GM12878 (cell line): ENCODE data around the gene PMAIP1. TPM values are rescaled to one million over a fixed set of nuclear protein-coding genes. Genes with fewer than 3 reads are reported as not detected.

ENCODE experiments used
- BCL11A ChIP-seq: IDR thresholded peaks from 2 replicates; pipeline ENCODE4 v1.6.1; 2011; ENCODE audit warnings: low read depth, low read length
- BMI1 ChIP-seq: fragments of 450-650 bp; IDR thresholded peaks from 2 replicates; pipeline ENCODE4 v1.6.1; 2016; ENCODE audit warnings: mild to moderate bottlenecking, moderate library complexity, borderline replicate concordance
- CHD1 ChIP-seq: IDR thresholded peaks from 2 replicates; pipeline ENCODE4 v1.6.1; 2012; ENCODE audit warnings: low read depth, low read length, improper control_type of control experiment
- HCFC1 ChIP-seq: fragments of 150-350 bp; IDR thresholded peaks from 2 replicates; pipeline ENCODE4 v1.6.1; 2014; ENCODE audit warnings: low read length
- HDGF ChIP-seq: fragments of 450-650 bp; IDR thresholded peaks from 2 replicates; pipeline ENCODE4 v1.6.1; 2016; ENCODE audit warnings: antibody characterized with exemption
- PML ChIP-seq: IDR thresholded peaks from 2 replicates; pipeline ENCODE4 v1.6.1; 2012; ENCODE audit warnings: low read length, inconsistent platforms
- POLR2A ChIP-seq: IDR thresholded peaks from 2 replicates; pipeline ENCODE4 v1.6.1; 2011; ENCODE audit warnings: low read depth, mild to moderate bottlenecking, low read length
- RAD51 ChIP-seq: fragments of 450-650 bp; IDR thresholded peaks from 2 replicates; pipeline ENCODE4 v1.6.1; 2016; ENCODE audit warnings: moderate library complexity, mild to moderate bottlenecking, inconsistent platforms
- RB1 ChIP-seq: fragments of 450-650 bp; formaldehyde crosslinking; IDR thresholded peaks from 2 replicates; pipeline ENCODE4 v1.6.1; 2017; ENCODE audit warnings: mild to moderate bottlenecking, borderline replicate concordance
- RBBP5 ChIP-seq: fragments of 200-600 bp; sonication (generic); conservative IDR thresholded peaks from 2 replicates; pipeline ENCODE4 v1.6.1; 2016
- SMAD1 ChIP-seq: fragments of 450-650 bp; IDR thresholded peaks from 2 replicates; pipeline ENCODE4 v1.6.1; 2018; ENCODE audit warnings: mild to moderate bottlenecking, low read depth; ENCODE audit not compliant: partially characterized antibody
- SMARCA5 ChIP-seq: fragments of 450-650 bp; IDR thresholded peaks from 2 replicates; pipeline ENCODE4 v1.6.1; 2017; ENCODE audit warnings: mild to moderate bottlenecking
- SP1 ChIP-seq: IDR thresholded peaks from one replicate; pipeline ENCODE4 v1.6.1; 2011; ENCODE audit warnings: low read depth, low read length
- STAT3 ChIP-seq: IDR thresholded peaks from 2 replicates; pipeline ENCODE4 v1.6.1; 2011; ENCODE audit warnings: low read depth, low read length, improper control_type of control experiment
- SUZ12 ChIP-seq: fragments of 200-600 bp; sonication (generic); IDR thresholded peaks from one replicate; pipeline ENCODE4 v1.6.1; 2018; ENCODE audit warnings: antibody characterized with exemption, mild to moderate bottlenecking; ENCODE audit not compliant: unreplicated experiment
- TARDBP ChIP-seq: IDR thresholded peaks from 2 replicates; pipeline ENCODE4 v1.6.1; 2016; ENCODE audit warnings: borderline replicate concordance
- WRNIP1 ChIP-seq: IDR thresholded peaks from 2 replicates; pipeline ENCODE4 v1.6.1; 2011; ENCODE audit warnings: low read depth, low read length, improper control_type of control experiment, borderline replicate concordance
- YBX1 ChIP-seq: fragments of 450-650 bp; IDR thresholded peaks from 2 replicates; pipeline ENCODE4 v1.6.1; 2016; ENCODE audit warnings: antibody characterized with exemption
- ZBED1 ChIP-seq: IDR thresholded peaks from 2 replicates; pipeline ENCODE4 v1.6.1; 2016; ENCODE audit warnings: borderline replicate concordance
- ZNF207 ChIP-seq: fragments of 450-650 bp; IDR thresholded peaks from 2 replicates; pipeline ENCODE4 v1.6.1; 2014; ENCODE audit warnings: antibody characterized with exemption, mild to moderate bottlenecking, borderline replicate concordance
- ZNF24 ChIP-seq: fragments of 450-650 bp; IDR thresholded peaks from 2 replicates; pipeline ENCODE4 v1.6.1; 2017; ENCODE audit warnings: antibody characterized with exemption, mild to moderate bottlenecking
- ZSCAN29 ChIP-seq: fragments of 450-650 bp; IDR thresholded peaks from 2 replicates; pipeline ENCODE4 v1.6.1; 2017; ENCODE audit warnings: mild to moderate bottlenecking, moderate library complexity
- ZZZ3 ChIP-seq: IDR thresholded peaks from 2 replicates; pipeline ENCODE4 v1.6.1; 2011; ENCODE audit warnings: low read depth; ENCODE audit not compliant: control insufficient read depth, insufficient read length
- polyA plus RNA-seq, 11 experiments: library from polyadenylated mRNA; depleted of rRNA in 4 of 11; unstranded in 6 of 11; stranded (reverse) in 5 of 11; fragments of >200 nt; fragmentation: Nextera tagmentation in 4 of 11; fragmentation: Illumina TruSeq in 1 of 11; extraction: Ambion mirVana in 4 of 11; extraction: Trizol in 1 of 11; gene quantifications; 1 replicate in 1 of 11; 2 replicates in 10 of 11; pipeline versions ENCODE4 v1.2.1 to v1.2.3, GENCODE V29; 2011 to 2016; ENCODE audit warnings: inconsistent platforms in 2 of 11, missing spikeins in 2 of 11, low read depth in 1 of 11
- total RNA-seq, 4 experiments: library from RNA; depleted of rRNA in 3 of 4; stranded (reverse); fragments of >200 nt in 3 of 4; fragmentation: Illumina TruSeq in 1 of 4; extraction: Trizol in 1 of 4; gene quantifications; 2 replicates each; pipeline versions ENCODE4 v1.2.1 to v1.2.3, GENCODE V29; 2013 to 2021
- TF ChIP-seq, protein P1 (sequence below): fragments of 450-650 bp; IDR thresholded peaks from 2 replicates; pipeline ENCODE4 v1.6.1; 2017; ENCODE audit warnings: antibody characterized with exemption, mild to moderate bottlenecking, moderate library complexity
- TF ChIP-seq, protein P2 (sequence below): fragments of 150-350 bp; IDR thresholded peaks from 2 replicates; pipeline ENCODE4 v1.6.1; 2014; ENCODE audit warnings: mild to moderate bottlenecking, low read depth, low read length
- TF ChIP-seq, protein P3 (sequence below): IDR thresholded peaks from 2 replicates; pipeline ENCODE4 v1.6.1; 2012; ENCODE audit warnings: low read depth, low read length, improper control_type of control experiment
- TF ChIP-seq, protein P4 (sequence below): IDR thresholded peaks from 2 replicates; pipeline ENCODE4 v1.6.1; 2011; ENCODE audit warnings: borderline replicate concordance, low read depth, mild to moderate bottlenecking, moderate library complexity, low read length; ENCODE audit not compliant: insufficient read depth, poor library complexity, severe bottlenecking
- TF ChIP-seq, protein P5 (sequence below): fragments of 450-650 bp; IDR thresholded peaks from 2 replicates; pipeline ENCODE4 v1.6.1; 2017; ENCODE audit warnings: borderline replicate concordance

PMAIP1 gene
- total and polyA plus RNA-seq, 10 of the 15 experiments (the other 5 are each of a cell fraction or from before 2014, with no cell fraction given) = 74.0 to 219 (median 112) TPM

DNA sequence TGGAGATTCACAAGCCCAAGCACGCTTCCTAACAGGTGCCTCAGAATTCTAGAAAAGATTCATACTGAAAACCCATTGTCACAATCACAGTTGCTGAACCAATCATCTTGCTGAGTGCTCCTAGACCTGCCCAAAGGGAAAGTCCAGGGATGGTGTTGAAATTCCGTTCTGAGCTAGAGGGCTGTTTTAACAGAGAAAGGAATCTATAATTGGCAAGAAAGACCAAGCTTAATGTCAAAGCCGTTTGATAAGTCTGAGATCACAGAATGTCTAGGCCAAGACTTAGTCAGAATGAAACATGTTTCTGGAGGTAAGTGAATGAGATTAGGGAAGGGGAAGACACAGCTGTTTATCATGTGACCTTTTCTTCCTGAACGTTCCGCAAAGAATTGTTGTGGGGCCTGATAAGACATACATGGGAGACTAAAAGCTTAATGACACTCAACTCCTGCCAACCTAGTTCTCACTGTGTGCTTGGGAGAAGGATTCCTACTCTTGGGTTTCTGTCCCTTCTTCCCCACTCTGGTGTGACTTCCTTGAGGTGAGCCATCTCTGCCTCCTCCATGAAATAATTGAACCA lies 27.5 kb downstream of the PMAIP1 start (continued):
- TF ChIP-seq RAD51 = peak; percentile 85
- TF ChIP-seq TARDBP = peak; percentile 79; the same call in 1 of the 2 replicates
- no peak for TF ChIP-seq RBBP5
- TF ChIP-seq, protein P1, sequence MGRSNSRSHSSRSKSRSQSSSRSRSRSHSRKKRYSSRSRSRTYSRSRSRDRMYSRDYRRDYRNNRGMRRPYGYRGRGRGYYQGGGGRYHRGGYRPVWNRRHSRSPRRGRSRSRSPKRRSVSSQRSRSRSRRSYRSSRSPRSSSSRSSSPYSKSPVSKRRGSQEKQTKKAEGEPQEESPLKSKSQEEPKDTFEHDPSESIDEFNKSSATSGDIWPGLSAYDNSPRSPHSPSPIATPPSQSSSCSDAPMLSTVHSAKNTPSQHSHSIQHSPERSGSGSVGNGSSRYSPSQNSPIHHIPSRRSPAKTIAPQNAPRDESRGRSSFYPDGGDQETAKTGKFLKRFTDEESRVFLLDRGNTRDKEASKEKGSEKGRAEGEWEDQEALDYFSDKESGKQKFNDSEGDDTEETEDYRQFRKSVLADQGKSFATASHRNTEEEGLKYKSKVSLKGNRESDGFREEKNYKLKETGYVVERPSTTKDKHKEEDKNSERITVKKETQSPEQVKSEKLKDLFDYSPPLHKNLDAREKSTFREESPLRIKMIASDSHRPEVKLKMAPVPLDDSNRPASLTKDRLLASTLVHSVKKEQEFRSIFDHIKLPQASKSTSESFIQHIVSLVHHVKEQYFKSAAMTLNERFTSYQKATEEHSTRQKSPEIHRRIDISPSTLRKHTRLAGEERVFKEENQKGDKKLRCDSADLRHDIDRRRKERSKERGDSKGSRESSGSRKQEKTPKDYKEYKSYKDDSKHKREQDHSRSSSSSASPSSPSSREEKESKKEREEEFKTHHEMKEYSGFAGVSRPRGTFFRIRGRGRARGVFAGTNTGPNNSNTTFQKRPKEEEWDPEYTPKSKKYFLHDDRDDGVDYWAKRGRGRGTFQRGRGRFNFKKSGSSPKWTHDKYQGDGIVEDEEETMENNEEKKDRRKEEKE = no peak
- no peak for TF ChIP-seq RB1
- peak; percentile 59; the same call in 1 of the 2 replicates for TF ChIP-seq STAT3
- no peak for TF ChIP-seq ZZZ3
- no peak for TF ChIP-seq HDGF
- peak; percentile 80 for TF ChIP-seq BCL11A
- TF ChIP-seq BMI1 = no peak
- TF ChIP-seq YBX1 = no peak
- TF ChIP-seq PML = peak; percentile 76; the same call in 1 of the 2 replicates
- 0 out of 2 replicates have a peak, but pooled peaks have one; percentile 57 for TF ChIP-seq SMARCA5
- no peak for TF ChIP-seq POLR2A
- TF ChIP-seq, protein P2, sequence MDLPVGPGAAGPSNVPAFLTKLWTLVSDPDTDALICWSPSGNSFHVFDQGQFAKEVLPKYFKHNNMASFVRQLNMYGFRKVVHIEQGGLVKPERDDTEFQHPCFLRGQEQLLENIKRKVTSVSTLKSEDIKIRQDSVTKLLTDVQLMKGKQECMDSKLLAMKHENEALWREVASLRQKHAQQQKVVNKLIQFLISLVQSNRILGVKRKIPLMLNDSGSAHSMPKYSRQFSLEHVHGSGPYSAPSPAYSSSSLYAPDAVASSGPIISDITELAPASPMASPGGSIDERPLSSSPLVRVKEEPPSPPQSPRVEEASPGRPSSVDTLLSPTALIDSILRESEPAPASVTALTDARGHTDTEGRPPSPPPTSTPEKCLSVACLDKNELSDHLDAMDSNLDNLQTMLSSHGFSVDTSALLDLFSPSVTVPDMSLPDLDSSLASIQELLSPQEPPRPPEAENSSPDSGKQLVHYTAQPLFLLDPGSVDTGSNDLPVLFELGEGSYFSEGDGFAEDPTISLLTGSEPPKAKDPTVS = no peak
- no peak for TF ChIP-seq CHD1
- no peak for TF ChIP-seq ZSCAN29
- TF ChIP-seq, protein P3, sequence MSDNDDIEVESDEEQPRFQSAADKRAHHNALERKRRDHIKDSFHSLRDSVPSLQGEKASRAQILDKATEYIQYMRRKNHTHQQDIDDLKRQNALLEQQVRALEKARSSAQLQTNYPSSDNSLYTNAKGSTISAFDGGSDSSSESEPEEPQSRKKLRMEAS = no peak
- TF ChIP-seq ZBED1 = peak; percentile 58; the same call in 1 of the 2 replicates
- no peak for TF ChIP-seq ZNF207
- no peak for TF ChIP-seq SMAD1
- TF ChIP-seq, protein P4, sequence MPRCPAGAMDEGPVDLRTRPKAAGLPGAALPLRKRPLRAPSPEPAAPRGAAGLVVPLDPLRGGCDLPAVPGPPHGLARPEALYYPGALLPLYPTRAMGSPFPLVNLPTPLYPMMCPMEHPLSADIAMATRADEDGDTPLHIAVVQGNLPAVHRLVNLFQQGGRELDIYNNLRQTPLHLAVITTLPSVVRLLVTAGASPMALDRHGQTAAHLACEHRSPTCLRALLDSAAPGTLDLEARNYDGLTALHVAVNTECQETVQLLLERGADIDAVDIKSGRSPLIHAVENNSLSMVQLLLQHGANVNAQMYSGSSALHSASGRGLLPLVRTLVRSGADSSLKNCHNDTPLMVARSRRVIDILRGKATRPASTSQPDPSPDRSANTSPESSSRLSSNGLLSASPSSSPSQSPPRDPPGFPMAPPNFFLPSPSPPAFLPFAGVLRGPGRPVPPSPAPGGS = peak; percentile 81
- TF ChIP-seq SUZ12 = no peak
- TF ChIP-seq WRNIP1 = no peak
- TF ChIP-seq ZNF24 = no peak
- TF ChIP-seq, protein P5, sequence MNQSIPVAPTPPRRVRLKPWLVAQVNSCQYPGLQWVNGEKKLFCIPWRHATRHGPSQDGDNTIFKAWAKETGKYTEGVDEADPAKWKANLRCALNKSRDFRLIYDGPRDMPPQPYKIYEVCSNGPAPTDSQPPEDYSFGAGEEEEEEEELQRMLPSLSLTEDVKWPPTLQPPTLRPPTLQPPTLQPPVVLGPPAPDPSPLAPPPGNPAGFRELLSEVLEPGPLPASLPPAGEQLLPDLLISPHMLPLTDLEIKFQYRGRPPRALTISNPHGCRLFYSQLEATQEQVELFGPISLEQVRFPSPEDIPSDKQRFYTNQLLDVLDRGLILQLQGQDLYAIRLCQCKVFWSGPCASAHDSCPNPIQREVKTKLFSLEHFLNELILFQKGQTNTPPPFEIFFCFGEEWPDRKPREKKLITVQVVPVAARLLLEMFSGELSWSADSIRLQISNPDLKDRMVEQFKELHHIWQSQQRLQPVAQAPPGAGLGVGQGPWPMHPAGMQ = no peak
- TF ChIP-seq SP1 = peak; percentile 69
- TF ChIP-seq HCFC1 = no peak
